ENCODE results near the gene SLC36A1.

DNA sequence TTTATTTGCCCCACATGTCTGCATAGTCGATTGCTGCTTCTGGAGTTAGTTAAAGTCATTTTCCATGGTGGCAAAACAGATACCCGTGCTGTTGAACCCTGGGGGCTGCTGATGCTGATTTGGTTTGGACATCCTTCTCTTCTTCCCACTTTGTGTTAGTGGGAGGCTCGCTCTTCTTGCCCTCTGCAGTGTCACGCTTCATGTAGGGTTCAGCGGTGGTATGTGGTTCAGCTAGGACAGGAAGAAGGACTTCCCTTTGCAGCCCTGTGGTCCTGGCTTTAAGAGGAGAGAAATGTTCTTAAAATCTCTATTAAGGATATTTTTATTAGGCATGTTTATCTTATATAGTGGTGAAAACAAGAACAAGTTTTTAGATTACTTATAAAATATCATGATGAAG, 36.2 kb downstream of the SLC36A1 start:
- TF ChIP-seq POLR2A (IDR thresholded peaks at IDR 0.05) = no peak
- TF ChIP-seq, protein P1, sequence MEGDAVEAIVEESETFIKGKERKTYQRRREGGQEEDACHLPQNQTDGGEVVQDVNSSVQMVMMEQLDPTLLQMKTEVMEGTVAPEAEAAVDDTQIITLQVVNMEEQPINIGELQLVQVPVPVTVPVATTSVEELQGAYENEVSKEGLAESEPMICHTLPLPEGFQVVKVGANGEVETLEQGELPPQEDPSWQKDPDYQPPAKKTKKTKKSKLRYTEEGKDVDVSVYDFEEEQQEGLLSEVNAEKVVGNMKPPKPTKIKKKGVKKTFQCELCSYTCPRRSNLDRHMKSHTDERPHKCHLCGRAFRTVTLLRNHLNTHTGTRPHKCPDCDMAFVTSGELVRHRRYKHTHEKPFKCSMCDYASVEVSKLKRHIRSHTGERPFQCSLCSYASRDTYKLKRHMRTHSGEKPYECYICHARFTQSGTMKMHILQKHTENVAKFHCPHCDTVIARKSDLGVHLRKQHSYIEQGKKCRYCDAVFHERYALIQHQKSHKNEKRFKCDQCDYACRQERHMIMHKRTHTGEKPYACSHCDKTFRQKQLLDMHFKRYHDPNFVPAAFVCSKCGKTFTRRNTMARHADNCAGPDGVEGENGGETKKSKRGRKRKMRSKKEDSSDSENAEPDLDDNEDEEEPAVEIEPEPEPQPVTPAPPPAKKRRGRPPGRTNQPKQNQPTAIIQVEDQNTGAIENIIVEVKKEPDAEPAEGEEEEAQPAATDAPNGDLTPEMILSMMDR (IDR thresholded peaks at IDR 0.05) = no peak
- TF ChIP-seq POLR2AphosphoS5 (IDR thresholded peaks at IDR 0.05) = no peak
